GM23248 (cell line): ENCODE results near the gene B4GALT5.

Source experiments
- EZH2 ChIP-seq: fragments of 200-600 bp; sonication (generic); IDR thresholded peaks from 2 replicates; pipeline ENCODE4 v1.6.1; 2018; ENCODE audit warnings: antibody characterized with exemption, mild to moderate bottlenecking; ENCODE audit not compliant: insufficient read depth, poor library complexity, severe bottlenecking
- EZH2phosphoT487 ChIP-seq: fragments of 200-600 bp; sonication (generic); IDR thresholded peaks from 2 replicates; pipeline ENCODE4 v1.6.1; 2018; ENCODE audit warnings: antibody characterized with exemption, moderate library complexity, mild to moderate bottlenecking, low read depth; ENCODE audit not compliant: insufficient read depth

GRCh38 chr20:49591217-49591865, 122.3 kb downstream of the B4GALT5 start:
- no peak for TF ChIP-seq EZH2phosphoT487
- no peak for TF ChIP-seq EZH2
